Measurements from ENCODE around the gene SP3.

Gene SP3

GRCh38 chr2:173922068-173922467 is 43.1 kb downstream of the SP3 start:
- TF ChIP-seq CTCF (IDR thresholded peaks at IDR 0.05) (no peak), ZFX (IDR thresholded peaks at IDR 0.05; ENCODE audit: borderline replicate concordance) (no peak)
- H3K27ac ChIP-seq, result no peak overlapping the region

GRCh38 chr2:173914055-173914927 is 50.9 kb downstream of the SP3 start:
- TF ChIP-seq CTCF (IDR thresholded peaks at IDR 0.05) (no peak), ZFX (IDR thresholded peaks at IDR 0.05; ENCODE audit: borderline replicate concordance) (no peak)

GRCh38 chr2:173909846-173910245 is 55.3 kb downstream of the SP3 start:
- TF ChIP-seq ZFX (IDR thresholded peaks at IDR 0.05; ENCODE audit: borderline replicate concordance) (no peak), CTCF (IDR thresholded peaks at IDR 0.05) (no peak)
- no peak overlapping the region for H3K27ac ChIP-seq

More at GRCh38 chr2:173914055-173914927, 50.9 kb downstream of the SP3 start:
- no peak overlapping the region for H3K27ac ChIP-seq

- H3K27ac ChIP-seq, result no peak overlapping the region
- TF ChIP-seq CTCF (IDR thresholded peaks at IDR 0.05) (no peak), ZFX (IDR thresholded peaks at IDR 0.05; ENCODE audit: borderline replicate concordance) (no peak)
These were observed 58.5 kb downstream of the SP3 start for GRCh38 chr2:173906626-173907025.

DNA sequence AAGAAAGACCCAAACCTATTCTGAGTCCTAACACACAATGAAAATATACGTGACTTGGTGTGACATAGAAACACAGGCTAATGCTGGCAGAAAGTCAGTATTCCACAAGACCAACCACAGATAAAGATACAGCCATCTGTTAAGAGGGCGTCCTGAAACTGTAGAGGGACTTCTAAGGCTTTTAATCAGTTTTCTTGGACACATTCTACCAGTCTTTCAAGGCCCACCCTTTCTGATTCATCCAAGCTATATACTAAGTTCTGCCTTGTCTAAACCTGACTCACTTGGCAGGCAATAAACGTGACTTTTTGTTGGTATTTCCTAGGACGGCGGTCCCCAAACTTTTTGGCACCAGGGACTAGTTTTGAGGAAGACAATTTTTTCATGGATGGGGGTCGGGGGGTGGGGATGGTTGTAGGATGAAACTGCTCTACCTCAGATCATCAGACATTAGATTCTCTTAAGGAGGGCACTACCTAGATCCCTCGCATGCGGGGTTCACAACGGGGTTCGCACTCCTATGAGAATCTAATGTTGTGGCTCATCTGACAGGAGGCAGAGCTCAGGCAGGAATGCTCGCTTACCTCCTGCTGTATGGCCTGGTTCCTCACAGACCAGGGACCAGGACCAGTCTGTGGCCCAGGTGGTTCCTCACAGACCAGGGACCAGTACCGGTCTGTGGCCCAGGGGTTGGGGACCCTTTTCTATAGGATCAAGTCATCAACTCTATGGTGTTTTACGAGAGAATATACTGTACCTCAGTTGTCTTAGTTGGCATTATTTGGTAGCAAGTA is 61.4 kb downstream of the SP3 start:
- no peak for TF ChIP-seq ZFX (IDR thresholded peaks at IDR 0.05; ENCODE audit: borderline replicate concordance)
- TF ChIP-seq CTCF (IDR thresholded peaks at IDR 0.05), result no peak
- no peak overlapping the region for H3K27ac ChIP-seq

DNA sequence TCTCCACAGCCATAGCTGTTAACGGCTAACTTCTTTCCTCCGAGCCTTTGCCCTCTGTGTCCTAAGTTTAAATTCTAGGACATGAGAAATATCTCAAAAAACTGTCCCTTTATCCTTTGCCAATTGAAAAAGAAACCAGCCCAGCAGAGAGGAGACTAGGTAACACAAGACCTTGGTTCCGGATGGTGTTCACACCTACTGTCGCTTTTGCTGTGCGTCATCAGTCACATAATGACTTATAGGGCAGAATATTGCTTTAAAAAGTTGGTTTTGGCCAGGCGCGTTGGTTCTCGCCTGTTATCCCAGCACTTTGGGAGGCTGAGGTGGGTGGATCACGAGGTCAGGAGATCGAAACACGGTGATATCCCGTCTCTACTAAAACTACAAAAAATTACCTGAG is 66.2 kb downstream of the SP3 start:
- H3K27ac ChIP-seq, result no peak overlapping the region

More for the DNA sequence above, 66.2 kb downstream of the SP3 start:
- TF ChIP-seq CTCF (IDR thresholded peaks at IDR 0.05) (no peak), ZFX (IDR thresholded peaks at IDR 0.05; ENCODE audit: borderline replicate concordance) (no peak)

All from 22Rv1 (cell line).